ENCODE measurements around the gene VIL1.
A peak's percentile ranks its signal among the peaks of the same experiment; 100 is the strongest.

Gene VIL1

GRCh38 chr2:218392891-218393462 is 25.9 kb upstream of the VIL1 start:
- Mint-ChIP-seq H3K27ac (no peak overlapping the region), H3K9me3 (no peaks in the 10 kb centered on the region), H3K27me3 (ENCODE audit: low read depth) (peaks cover 20% of the 10 kb centered on the region), H3K4me3 (no peak overlapping the region), H3K4me1 (peaks cover 23% of the 10 kb centered on the region), H3K36me3 (ENCODE audit: low read depth) (no peaks in the 10 kb centered on the region)
- TF ChIP-seq, protein P1, sequence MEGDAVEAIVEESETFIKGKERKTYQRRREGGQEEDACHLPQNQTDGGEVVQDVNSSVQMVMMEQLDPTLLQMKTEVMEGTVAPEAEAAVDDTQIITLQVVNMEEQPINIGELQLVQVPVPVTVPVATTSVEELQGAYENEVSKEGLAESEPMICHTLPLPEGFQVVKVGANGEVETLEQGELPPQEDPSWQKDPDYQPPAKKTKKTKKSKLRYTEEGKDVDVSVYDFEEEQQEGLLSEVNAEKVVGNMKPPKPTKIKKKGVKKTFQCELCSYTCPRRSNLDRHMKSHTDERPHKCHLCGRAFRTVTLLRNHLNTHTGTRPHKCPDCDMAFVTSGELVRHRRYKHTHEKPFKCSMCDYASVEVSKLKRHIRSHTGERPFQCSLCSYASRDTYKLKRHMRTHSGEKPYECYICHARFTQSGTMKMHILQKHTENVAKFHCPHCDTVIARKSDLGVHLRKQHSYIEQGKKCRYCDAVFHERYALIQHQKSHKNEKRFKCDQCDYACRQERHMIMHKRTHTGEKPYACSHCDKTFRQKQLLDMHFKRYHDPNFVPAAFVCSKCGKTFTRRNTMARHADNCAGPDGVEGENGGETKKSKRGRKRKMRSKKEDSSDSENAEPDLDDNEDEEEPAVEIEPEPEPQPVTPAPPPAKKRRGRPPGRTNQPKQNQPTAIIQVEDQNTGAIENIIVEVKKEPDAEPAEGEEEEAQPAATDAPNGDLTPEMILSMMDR (IDR thresholded peaks at IDR 0.05; ENCODE audit: unreplicated experiment in 3 of 3), result no peak

GRCh38 chr2:218393750-218394290 is 25.1 kb upstream of the VIL1 start:
- TF ChIP-seq, protein P1 (IDR thresholded peaks at IDR 0.05; ENCODE audit: unreplicated experiment in 3 of 3), result no peak
- peak overlapping the region in 2 of 3 experiments; percentile 33 to 44 for H3K27ac Mint-ChIP-seq
- H3K9me3 Mint-ChIP-seq, result no peaks in the 10 kb centered on the region
- H3K4me1 Mint-ChIP-seq, result peaks cover 23% of the 10 kb centered on the region
- peak overlapping the region in 2 of 3 experiments; percentile 19 to 34 for H3K4me3 Mint-ChIP-seq
- no peaks in the 10 kb centered on the region for H3K36me3 Mint-ChIP-seq (ENCODE audit: low read depth)
- H3K27me3 Mint-ChIP-seq (ENCODE audit: low read depth), result peaks cover 22% of the 10 kb centered on the region

- Mint-ChIP-seq H3K4me1 (peaks cover 23% of the 10 kb centered on the region), H3K27ac (peak overlapping the region in 2 of 3 experiments; percentile 33 to 44), H3K9me3 (no peaks in the 10 kb centered on the region), H3K4me3 (peak overlapping the region; percentile 27 to 61 (median 34)), H3K27me3 (ENCODE audit: low read depth) (peaks cover 22% of the 10 kb centered on the region), H3K36me3 (ENCODE audit: low read depth) (no peaks in the 10 kb centered on the region)
- TF ChIP-seq, protein P1 (IDR thresholded peaks at IDR 0.05; ENCODE audit: unreplicated experiment in 3 of 3), result no peak
Observed at GRCh38 chr2:218394298-218395089, 24.4 kb upstream of the VIL1 start.

- Mint-ChIP-seq H3K4me3 (peak overlapping the region; percentile 17 to 61 (median 34)), H3K36me3 (ENCODE audit: low read depth) (no peaks in the 10 kb centered on the region), H3K9me3 (no peaks in the 10 kb centered on the region), H3K27me3 (ENCODE audit: low read depth) (peaks cover 22% of the 10 kb centered on the region), H3K4me1 (peaks cover 23% of the 10 kb centered on the region), H3K27ac (no peak overlapping the region)
- TF ChIP-seq, protein P1 (IDR thresholded peaks at IDR 0.05; ENCODE audit: unreplicated experiment in 3 of 3), result no peak
Observed at GRCh38 chr2:218395090-218395444, 23.9 kb upstream of the VIL1 start.

- Mint-ChIP-seq H3K4me1 (peaks cover 23% of the 10 kb centered on the region), H3K27me3 (ENCODE audit: low read depth) (peaks cover 22% of the 10 kb centered on the region), H3K4me3 (peak overlapping the region; percentile 96 to 98 (median 96)), H3K9me3 (no peaks in the 10 kb centered on the region), H3K36me3 (ENCODE audit: low read depth) (no peaks in the 10 kb centered on the region), H3K27ac (peak overlapping the region; percentile 94 to 100 (median 100))
- TF ChIP-seq, protein P1 (IDR thresholded peaks at IDR 0.05; ENCODE audit: unreplicated experiment in 3 of 3), result no peak
Observed at GRCh38 chr2:218395456-218395825, 23.5 kb upstream of the VIL1 start.
